ENCODE results near the gene OVCA2. TPM values are rescaled to one million over a fixed set of nuclear protein-coding genes. Genes with fewer than 3 reads are reported as not detected.

OVCA2 gene
- total RNA-seq, 2 experiments from 2014 or later, result 43.2 to 45.4 TPM

- Mint-ChIP-seq H3K27ac (no peak overlapping the region), H3K36me3 (ENCODE audit: low read depth) (peaks cover 12% of the 10 kb centered on the region), H3K27me3 (no peaks in the 10 kb centered on the region), H3K4me3 (no peak overlapping the region), H3K4me1 (peaks cover 51% of the 10 kb centered on the region), H3K9me3 (no peaks in the 10 kb centered on the region)
- POLR2A ChIA-PET, result interaction anchor here (13.7 kb wide), 1 partner anchor 20 kb away, joined by 214 read pairs; no protein-coding TSS in a partner anchor
- CTCF ChIA-PET, result interaction anchor here (1.0 to 7.1 kb wide), 6 partner anchors 18 to 161 kb away, joined by 4 to 68 read pairs (median 5); partner anchors contain the start of gene HIC1
- no peak for DNase-seq
Measured at GRCh38 chr17:2092253-2092652, 50.4 kb downstream of the OVCA2 start.

Other genes starting within 250 kb of the OVCA2 start
- 10 to 100 TPM; 27.4 to 29.3 TPM for gene SMYD4, start 212.1 kb upstream of the OVCA2 start, total RNA-seq
- gene RPA1, start 212.0 kb upstream of the OVCA2 start, total RNA-seq, result 100 to 1,000 TPM; 176 to 186 TPM
- gene RTN4RL1, start 16.7 kb upstream of the OVCA2 start, total RNA-seq, result under 1 TPM; 0.33 to 0.35 TPM
- gene DPH1, start 11.9 kb upstream of the OVCA2 start, total RNA-seq, result 10 to 100 TPM; 28.4 to 28.8 TPM
- gene HIC1, start 13.1 kb downstream of the OVCA2 start, total RNA-seq, result 10 to 100 TPM; 38.3 to 39.8 TPM